ENCODE results near the gene AGTRAP.

AGTRAP gene

GRCh38 chr1:11719313-11720032 lies 16.5 kb upstream of the AGTRAP start:
- Histone ChIP-seq H2BK120ac (ENCODE audit: insufficient read depth, low read length, poor library complexity) (no peak overlapping the region), H4K91ac (ENCODE audit: low read depth, low read length) (no peak overlapping the region), H3K18ac (ENCODE audit: low read length) (no peak overlapping the region), H3K4me2 (ENCODE audit: low read length) (peak overlapping the region; percentile 36), H4K8ac (ENCODE audit: low read depth, low read length) (no peak overlapping the region), H2BK5ac (ENCODE audit: low read depth, low read length, poor library complexity) (no peak overlapping the region), H3K79me2 (ENCODE audit: control insufficient read depth, insufficient read depth, low read length, poor library complexity) (no peaks in the 10 kb centered on the region), H2AK5ac (ENCODE audit: low read length) (no peak overlapping the region), H3K9ac (ENCODE audit: low read length) (no peak overlapping the region), H4K12ac (ENCODE audit: low read depth, low read length) (no peak overlapping the region), H3K79me1 (ENCODE audit: low read length) (no peaks in the 10 kb centered on the region), H3K9me3 (ENCODE audit: insufficient read depth, low read depth, low read length) (no peaks in the 10 kb centered on the region), H3K14ac (ENCODE audit: low read length) (no peak overlapping the region), H2BK12ac (ENCODE audit: low read length) (no peak overlapping the region), H3K4me1 (ENCODE audit: control insufficient read depth in 1 of 2, insufficient read depth in 2 of 2, low read length in 2 of 2) (no peaks in the 10 kb centered on the region), H3K27ac (ENCODE audit: low read depth, low read length) (no peak overlapping the region), H3K4me3 (ENCODE audit: low read depth, low read length) (no peak overlapping the region), H3K27me3 (ENCODE audit: insufficient read depth, low read length) (no peaks in the 10 kb centered on the region), H3K23ac (ENCODE audit: low read length) (no peak overlapping the region), H3K4ac (ENCODE audit: low read depth, low read length) (no peak overlapping the region), H3K36me3 (ENCODE audit: control insufficient read depth in 1 of 2, insufficient read depth in 2 of 2, low read length in 2 of 2) (no peaks in the 10 kb centered on the region), H2AFZ (ENCODE audit: insufficient read depth, low read length, poor library complexity) (no peak overlapping the region)
- WGBS (ENCODE audit: extremely low coverage, insufficient coverage, insufficient read length) = no CpG with 5 or more reads among the region's 44 CpGs
- DNase-seq = peak; percentile 51 to 84

- H3K4me1 ChIP-seq (ENCODE audit: control insufficient read depth in 1 of 2, insufficient read depth in 2 of 2, low read length in 2 of 2) = no peaks in the 10 kb centered on the region
- no CpG with 5 or more reads among the region's 12 CpGs for WGBS (ENCODE audit: extremely low coverage, insufficient coverage, insufficient read length)
- no peak overlapping the region for H2BK5ac ChIP-seq (ENCODE audit: low read depth, low read length, poor library complexity)
- no peak overlapping the region for H4K91ac ChIP-seq (ENCODE audit: low read depth, low read length)
- no peak overlapping the region for H3K9ac ChIP-seq (ENCODE audit: low read length)
- H3K18ac ChIP-seq (ENCODE audit: low read length) = no peak overlapping the region
- no peaks in the 10 kb centered on the region for H3K9me3 ChIP-seq (ENCODE audit: insufficient read depth, low read depth, low read length)
- H3K27ac ChIP-seq (ENCODE audit: low read depth, low read length) = no peak overlapping the region
- H4K12ac ChIP-seq (ENCODE audit: low read depth, low read length) = no peak overlapping the region
- H2AK5ac ChIP-seq (ENCODE audit: low read length) = no peak overlapping the region
- no peak overlapping the region for H3K4me3 ChIP-seq (ENCODE audit: low read depth, low read length)
- no peak overlapping the region for H3K14ac ChIP-seq (ENCODE audit: low read length)
- no peak overlapping the region for H2AFZ ChIP-seq (ENCODE audit: insufficient read depth, low read length, poor library complexity)
- no peak overlapping the region for H4K8ac ChIP-seq (ENCODE audit: low read depth, low read length)
- no peak overlapping the region for H3K4me2 ChIP-seq (ENCODE audit: low read length)
- H3K79me2 ChIP-seq (ENCODE audit: control insufficient read depth, insufficient read depth, low read length, poor library complexity) = no peaks in the 10 kb centered on the region
- H3K27me3 ChIP-seq (ENCODE audit: insufficient read depth, low read length) = no peaks in the 10 kb centered on the region
- no peaks in the 10 kb centered on the region for H3K79me1 ChIP-seq (ENCODE audit: low read length)
- no peak overlapping the region for H3K23ac ChIP-seq (ENCODE audit: low read length)
- H3K36me3 ChIP-seq (ENCODE audit: control insufficient read depth in 1 of 2, insufficient read depth in 2 of 2, low read length in 2 of 2) = no peaks in the 10 kb centered on the region
- no peak overlapping the region for H2BK12ac ChIP-seq (ENCODE audit: low read length)
- no peak overlapping the region for H2BK120ac ChIP-seq (ENCODE audit: insufficient read depth, low read length, poor library complexity)
- no peak overlapping the region for H3K4ac ChIP-seq (ENCODE audit: low read depth, low read length)
- no peak for DNase-seq
Measured at GRCh38 chr1:11720033-11720376, 15.9 kb upstream of the AGTRAP start.

- Histone ChIP-seq H3K23ac (ENCODE audit: low read length) (no peak overlapping the region), H3K4me1 (ENCODE audit: control insufficient read depth in 1 of 2, insufficient read depth in 2 of 2, low read length in 2 of 2) (peaks cover 0 to 2% of the 10 kb centered on the region in 2 experiments), H2AFZ (ENCODE audit: insufficient read depth, low read length, poor library complexity) (no peak overlapping the region), H2AK5ac (ENCODE audit: low read length) (no peak overlapping the region), H4K91ac (ENCODE audit: low read depth, low read length) (no peak overlapping the region), H3K27ac (ENCODE audit: low read depth, low read length) (no peak overlapping the region), H3K9ac (ENCODE audit: low read length) (no peak overlapping the region), H3K14ac (ENCODE audit: low read length) (no peak overlapping the region), H3K27me3 (ENCODE audit: insufficient read depth, low read length) (no peaks in the 10 kb centered on the region), H3K36me3 (ENCODE audit: control insufficient read depth in 1 of 2, insufficient read depth in 2 of 2, low read length in 2 of 2) (no peaks in the 10 kb centered on the region), H4K12ac (ENCODE audit: low read depth, low read length) (no peak overlapping the region), H3K79me1 (ENCODE audit: low read length) (no peaks in the 10 kb centered on the region), H3K4ac (ENCODE audit: low read depth, low read length) (no peak overlapping the region), H3K79me2 (ENCODE audit: control insufficient read depth, insufficient read depth, low read length, poor library complexity) (no peaks in the 10 kb centered on the region), H3K4me2 (ENCODE audit: low read length) (no peak overlapping the region), H2BK12ac (ENCODE audit: low read length) (no peak overlapping the region), H3K18ac (ENCODE audit: low read length) (no peak overlapping the region), H2BK5ac (ENCODE audit: low read depth, low read length, poor library complexity) (no peak overlapping the region), H3K4me3 (ENCODE audit: low read depth, low read length) (no peak overlapping the region), H2BK120ac (ENCODE audit: insufficient read depth, low read length, poor library complexity) (no peak overlapping the region), H4K8ac (ENCODE audit: low read depth, low read length) (no peak overlapping the region), H3K9me3 (ENCODE audit: insufficient read depth, low read depth, low read length) (no peaks in the 10 kb centered on the region)
- no peak for DNase-seq
- no CpG with 5 or more reads among the region's 4 CpGs for WGBS (ENCODE audit: extremely low coverage, insufficient coverage, insufficient read length)
Measured at GRCh38 chr1:11720525-11720924, 15.4 kb upstream of the AGTRAP start.

GRCh38 chr1:11721311-11721710 lies 14.6 kb upstream of the AGTRAP start:
- DNase-seq = peak in 1 of 2 donors; percentile 60
- no peak overlapping the region for H3K18ac ChIP-seq (ENCODE audit: low read length)
- H3K27ac ChIP-seq (ENCODE audit: low read depth, low read length) = no peak overlapping the region
- no peak overlapping the region for H2AFZ ChIP-seq (ENCODE audit: insufficient read depth, low read length, poor library complexity)
- no peak overlapping the region for H3K4me2 ChIP-seq (ENCODE audit: low read length)
- H4K91ac ChIP-seq (ENCODE audit: low read depth, low read length) = no peak overlapping the region
- no peak overlapping the region for H3K14ac ChIP-seq (ENCODE audit: low read length)
- no peak overlapping the region for H4K8ac ChIP-seq (ENCODE audit: low read depth, low read length)
- H2BK12ac ChIP-seq (ENCODE audit: low read length) = no peak overlapping the region
- no peak overlapping the region for H3K9ac ChIP-seq (ENCODE audit: low read length)
- no peaks in the 10 kb centered on the region for H3K36me3 ChIP-seq (ENCODE audit: control insufficient read depth in 1 of 2, insufficient read depth in 2 of 2, low read length in 2 of 2)
- no peak overlapping the region for H3K4ac ChIP-seq (ENCODE audit: low read depth, low read length)
- H3K79me2 ChIP-seq (ENCODE audit: control insufficient read depth, insufficient read depth, low read length, poor library complexity) = no peaks in the 10 kb centered on the region
- H3K4me3 ChIP-seq (ENCODE audit: low read depth, low read length) = no peak overlapping the region
- WGBS (ENCODE audit: extremely low coverage, insufficient coverage, insufficient read length) = no CpG with 5 or more reads among the region's 4 CpGs
- no peaks in the 10 kb centered on the region for H3K9me3 ChIP-seq (ENCODE audit: insufficient read depth, low read depth, low read length)
- peaks cover 3 to 7% of the 10 kb centered on the region in 2 experiments for H3K4me1 ChIP-seq (ENCODE audit: control insufficient read depth in 1 of 2, insufficient read depth in 2 of 2, low read length in 2 of 2)
- no peak overlapping the region for H4K12ac ChIP-seq (ENCODE audit: low read depth, low read length)
- no peak overlapping the region for H2AK5ac ChIP-seq (ENCODE audit: low read length)
- no peak overlapping the region for H2BK120ac ChIP-seq (ENCODE audit: insufficient read depth, low read length, poor library complexity)
- H2BK5ac ChIP-seq (ENCODE audit: low read depth, low read length, poor library complexity) = no peak overlapping the region
- no peak overlapping the region for H3K23ac ChIP-seq (ENCODE audit: low read length)
- no peaks in the 10 kb centered on the region for H3K79me1 ChIP-seq (ENCODE audit: low read length)
- H3K27me3 ChIP-seq (ENCODE audit: insufficient read depth, low read length) = no peaks in the 10 kb centered on the region
